Measurements from ENCODE around the gene IGFBP4. TPM values are rescaled to one million over a fixed set of nuclear protein-coding genes. Genes with fewer than 3 reads are reported as not detected.

The IGFBP4 gene
- total and polyA plus RNA-seq, 2 of the 13 experiments (the other 11 are each of a cell fraction or from before 2014, with no cell fraction given): 4.1 to 49.0 TPM

DNA sequence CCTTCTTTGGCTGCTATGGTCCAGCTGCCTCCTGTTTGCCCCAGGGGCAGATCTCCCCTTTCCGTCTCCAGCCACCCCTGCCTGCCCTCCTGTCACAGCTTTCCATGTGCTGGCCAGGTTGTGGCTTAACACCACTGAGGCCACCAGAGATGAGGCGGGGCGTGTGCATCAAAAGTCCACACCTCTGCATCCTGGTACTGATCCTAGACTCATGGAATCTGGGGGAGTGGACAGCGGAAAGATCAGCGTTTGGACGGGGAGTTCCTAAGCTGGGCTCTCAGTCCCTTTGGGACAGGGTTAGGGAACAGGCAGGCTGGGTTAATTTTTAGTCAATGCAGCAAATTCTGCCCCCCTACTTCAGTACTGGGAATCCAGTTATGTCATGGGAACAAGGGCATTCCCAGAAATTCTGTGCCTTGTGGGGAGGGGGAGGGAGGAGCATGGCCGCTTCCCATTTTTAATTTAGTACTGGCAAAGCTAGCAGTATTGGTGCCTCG is 3.9 kb downstream of the IGFBP4 start (continued):
- TF ChIP-seq ZNF552 (CRISPR knock-in tag; IDR thresholded peaks at IDR 0.05; ENCODE audit: borderline replicate concordance) (no peak), SP5 (CRISPR knock-in tag; IDR thresholded peaks at IDR 0.05; ENCODE audit: borderline replicate concordance, low read depth) (0 out of 2 replicates have a peak, but pooled peaks have one; percentile 51), TRIM22 (IDR thresholded peaks at IDR 0.05) (no peak), ZBTB8A (CRISPR knock-in tag; IDR thresholded peaks at IDR 0.05; ENCODE audit: borderline replicate concordance, low read depth) (no peak), ZNF891 (CRISPR knock-in tag; IDR thresholded peaks at IDR 0.05) (0 out of 2 replicates have a peak, but pooled peaks have one; percentile 41), ZNF687 (CRISPR knock-in tag; IDR thresholded peaks at IDR 0.05) (peak; percentile 61), ARID5B (CRISPR knock-in tag; IDR thresholded peaks at IDR 0.05) (no peak), NR0B2 (CRISPR knock-in tag; IDR thresholded peaks at IDR 0.05) (peak; percentile 81), ZFP41 (CRISPR knock-in tag; IDR thresholded peaks at IDR 0.05; ENCODE audit: borderline replicate concordance) (no peak), ZNF607 (CRISPR knock-in tag; IDR thresholded peaks at IDR 0.05; ENCODE audit: borderline replicate concordance) (no peak), SKIL (CRISPR knock-in tag; IDR thresholded peaks at IDR 0.05; ENCODE audit: borderline replicate concordance) (0 out of 2 replicates have a peak, but pooled peaks have one; percentile 36), YY1 (IDR thresholded peaks at IDR 0.05; ENCODE audit: insufficient read depth, insufficient replicate concordance, low read depth, low read length) (no peak), SP2 (CRISPR knock-in tag; IDR thresholded peaks at IDR 0.05) (no peak)
- TF ChIP-seq, protein P1, sequence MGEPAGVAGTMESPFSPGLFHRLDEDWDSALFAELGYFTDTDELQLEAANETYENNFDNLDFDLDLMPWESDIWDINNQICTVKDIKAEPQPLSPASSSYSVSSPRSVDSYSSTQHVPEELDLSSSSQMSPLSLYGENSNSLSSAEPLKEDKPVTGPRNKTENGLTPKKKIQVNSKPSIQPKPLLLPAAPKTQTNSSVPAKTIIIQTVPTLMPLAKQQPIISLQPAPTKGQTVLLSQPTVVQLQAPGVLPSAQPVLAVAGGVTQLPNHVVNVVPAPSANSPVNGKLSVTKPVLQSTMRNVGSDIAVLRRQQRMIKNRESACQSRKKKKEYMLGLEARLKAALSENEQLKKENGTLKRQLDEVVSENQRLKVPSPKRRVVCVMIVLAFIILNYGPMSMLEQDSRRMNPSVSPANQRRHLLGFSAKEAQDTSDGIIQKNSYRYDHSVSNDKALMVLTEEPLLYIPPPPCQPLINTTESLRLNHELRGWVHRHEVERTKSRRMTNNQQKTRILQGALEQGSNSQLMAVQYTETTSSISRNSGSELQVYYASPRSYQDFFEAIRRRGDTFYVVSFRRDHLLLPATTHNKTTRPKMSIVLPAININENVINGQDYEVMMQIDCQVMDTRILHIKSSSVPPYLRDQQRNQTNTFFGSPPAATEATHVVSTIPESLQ (CRISPR knock-in tag; conservative IDR thresholded peaks at IDR 0.05): no peak

Data from HepG2 (cell line).